ENCODE data around the gene CASK.
A peak's percentile ranks its signal among the peaks of the same experiment; 100 is the strongest.
"Not testable (repeated sequence)": the region's sequence is repeated elsewhere in the genome, so short reads cannot be mapped to it uniquely, and the experiment has no call there.

CASK gene

DNA sequence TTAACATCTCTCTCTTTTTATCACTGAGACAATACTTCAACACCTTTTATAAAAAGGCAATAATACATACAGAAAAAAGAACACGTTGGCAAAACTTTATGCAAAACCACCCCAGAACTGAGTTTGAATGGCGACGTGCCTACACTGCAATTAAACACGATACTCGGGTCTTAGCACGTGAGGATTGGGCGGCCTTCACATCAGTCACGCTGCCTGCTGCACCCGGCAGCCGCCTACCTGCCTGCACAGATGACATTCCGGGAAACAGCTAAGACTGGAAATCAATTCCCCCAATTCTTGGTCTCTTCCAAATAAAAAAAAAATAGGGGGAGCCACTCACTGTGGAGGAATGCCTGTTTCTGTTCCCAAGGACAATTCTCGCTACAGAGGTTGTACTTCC, 408.0 kb downstream of the CASK start:
- no peak for DNase-seq (ENCODE audit: low spot score)

GRCh38 chrX:41514179-41514578, 409.2 kb downstream of the CASK start:
- DNase-seq (ENCODE audit: low spot score): no peak

DNA sequence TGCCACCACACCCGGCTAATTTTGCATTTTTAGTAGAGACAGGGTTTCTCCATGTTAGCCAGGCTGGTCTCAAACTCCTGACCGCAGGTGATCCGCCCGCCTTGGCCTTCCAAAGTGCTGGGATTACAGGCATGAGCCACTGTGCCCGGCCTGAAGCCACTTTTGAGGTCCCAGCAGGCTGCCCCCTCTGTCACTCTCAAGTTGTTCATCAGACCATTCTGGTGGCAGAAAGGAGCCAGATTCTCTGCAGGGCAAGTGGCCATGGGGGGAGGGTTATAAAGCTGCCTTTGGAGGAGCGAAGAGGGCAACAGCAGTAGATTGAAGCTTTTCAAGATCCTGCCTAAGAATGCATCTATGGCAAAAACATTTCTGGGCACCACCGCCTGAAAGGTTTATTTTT, 410.5 kb downstream of the CASK start:
- not testable (repeated sequence) for DNase-seq (ENCODE audit: low spot score)

- DNase-seq (ENCODE audit: low spot score): peak; percentile 55
Observed at GRCh38 chrX:41512394-41512793, 411.0 kb downstream of the CASK start.

DNA sequence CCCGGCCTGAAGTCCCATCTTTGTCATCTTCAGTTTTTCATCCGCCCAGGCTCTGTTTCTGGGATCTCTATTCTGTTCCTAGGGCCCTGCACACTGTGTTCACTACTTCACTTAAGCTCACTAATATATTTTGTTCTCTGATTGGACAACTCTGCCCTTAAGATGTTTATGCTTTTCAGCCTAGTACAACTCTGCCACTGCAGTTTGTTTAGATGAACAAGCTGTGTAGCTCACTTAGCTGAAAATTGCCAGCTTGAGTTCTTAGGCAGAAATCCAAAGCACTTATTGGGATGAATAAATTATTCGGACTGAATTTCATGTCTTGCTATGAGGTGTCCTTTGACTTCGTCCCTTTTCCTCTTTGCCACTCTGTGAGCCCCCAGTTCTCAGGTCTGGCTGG, 415.4 kb downstream of the CASK start:
- no peak for DNase-seq (ENCODE audit: low spot score)

GRCh38 chrX:41502004-41502403, 421.4 kb downstream of the CASK start:
- no peak for DNase-seq (ENCODE audit: low spot score)

GRCh38 chrX:41499984-41500383, 423.4 kb downstream of the CASK start:
- no peak for DNase-seq (ENCODE audit: low spot score)

DNA sequence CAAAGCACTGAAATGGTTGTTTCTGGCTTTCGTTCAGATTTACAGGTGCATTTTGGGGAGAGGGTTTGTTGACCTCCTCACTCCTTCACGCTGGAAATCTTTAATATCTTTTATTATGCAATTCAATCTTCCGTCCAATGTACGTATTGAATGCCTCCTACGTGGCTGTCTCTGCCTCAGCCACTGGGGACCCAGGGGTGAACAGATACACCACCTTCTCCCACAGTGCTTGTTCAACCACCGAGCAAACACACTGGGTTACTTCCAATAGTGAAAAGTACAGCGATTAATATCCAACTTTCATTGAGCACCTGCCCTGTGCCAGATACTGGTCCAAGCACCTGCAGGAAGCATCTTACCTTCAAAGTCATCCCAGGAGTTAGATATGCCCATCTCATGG, 424.2 kb downstream of the CASK start:
- DNase-seq (ENCODE audit: low spot score): no peak

DNA sequence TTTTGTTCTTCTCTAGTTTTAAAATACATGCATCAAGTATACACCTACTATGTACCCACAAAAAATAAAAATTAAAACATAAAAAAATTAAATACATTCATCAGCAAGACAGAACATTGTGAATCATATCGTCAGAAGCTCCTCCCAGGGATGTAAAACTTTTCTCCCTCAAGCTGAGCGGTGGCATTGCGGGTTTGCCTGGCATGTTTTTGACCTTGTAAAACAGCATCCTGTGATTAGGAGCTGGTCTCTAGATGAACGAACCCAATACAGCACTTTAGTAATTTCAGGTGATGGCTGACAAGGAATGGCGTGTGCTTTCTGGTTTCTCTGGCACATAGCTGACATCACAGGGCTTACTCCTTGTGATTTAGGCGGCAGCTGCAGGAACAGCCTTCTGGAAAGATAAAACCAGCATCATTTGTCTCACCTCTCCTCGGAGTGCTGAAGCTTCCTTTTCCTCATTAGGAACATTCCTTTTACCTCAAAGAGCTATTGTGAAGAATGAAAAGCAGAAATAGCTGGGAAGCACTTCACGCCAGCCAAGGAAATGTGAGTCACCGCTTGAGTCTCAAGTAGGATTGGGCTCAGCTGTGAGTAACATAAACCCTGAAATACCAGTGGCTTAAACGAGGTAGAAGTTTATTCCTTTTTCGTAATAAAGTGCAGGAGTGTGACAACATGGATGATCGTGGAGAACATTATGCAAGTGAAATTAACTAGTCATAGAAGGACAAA, 431.9 kb downstream of the CASK start:
- no peak for DNase-seq (ENCODE audit: low spot score)

GRCh38 chrX:41490446-41490845, 432.9 kb downstream of the CASK start:
- no peak for DNase-seq (ENCODE audit: low spot score)

DNA sequence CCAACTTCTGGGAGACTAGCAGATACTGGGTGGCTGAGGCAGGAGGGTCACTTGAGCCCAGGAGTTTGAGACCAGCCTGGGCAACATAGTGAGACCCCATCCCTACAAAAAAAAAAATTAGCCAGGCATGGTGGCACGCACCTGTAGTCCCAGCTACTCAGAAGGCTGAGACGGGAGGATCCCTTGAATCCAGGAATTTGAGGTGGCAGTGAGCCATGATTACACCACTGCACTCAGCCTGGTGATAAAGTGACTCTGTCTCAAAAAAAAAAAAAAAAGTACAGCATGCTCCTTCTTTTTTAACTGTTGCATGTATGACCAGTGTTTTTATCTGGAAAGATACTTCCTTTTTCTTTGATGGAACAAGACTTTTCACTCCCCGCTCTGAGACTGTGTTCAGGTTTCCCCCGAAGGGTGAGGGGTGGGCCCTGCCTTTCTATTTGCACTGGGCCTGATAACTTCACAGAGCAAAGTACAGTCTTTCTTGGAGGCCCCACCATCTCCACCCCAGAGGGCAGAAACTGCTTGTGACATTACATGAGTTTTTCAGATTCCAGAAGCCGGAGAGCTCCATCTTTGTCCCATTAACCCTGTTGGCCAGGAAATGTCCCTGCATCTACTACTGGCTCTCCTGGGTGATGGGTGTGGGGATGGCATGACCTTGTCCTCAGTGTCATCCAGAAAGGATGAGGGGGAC, 441.1 kb downstream of the CASK start:
- no peak for DNase-seq (ENCODE audit: low spot score)

- DNase-seq (ENCODE audit: low spot score): peak; percentile 36
Observed at GRCh38 chrX:41481264-41482109, 441.9 kb downstream of the CASK start.

DNA sequence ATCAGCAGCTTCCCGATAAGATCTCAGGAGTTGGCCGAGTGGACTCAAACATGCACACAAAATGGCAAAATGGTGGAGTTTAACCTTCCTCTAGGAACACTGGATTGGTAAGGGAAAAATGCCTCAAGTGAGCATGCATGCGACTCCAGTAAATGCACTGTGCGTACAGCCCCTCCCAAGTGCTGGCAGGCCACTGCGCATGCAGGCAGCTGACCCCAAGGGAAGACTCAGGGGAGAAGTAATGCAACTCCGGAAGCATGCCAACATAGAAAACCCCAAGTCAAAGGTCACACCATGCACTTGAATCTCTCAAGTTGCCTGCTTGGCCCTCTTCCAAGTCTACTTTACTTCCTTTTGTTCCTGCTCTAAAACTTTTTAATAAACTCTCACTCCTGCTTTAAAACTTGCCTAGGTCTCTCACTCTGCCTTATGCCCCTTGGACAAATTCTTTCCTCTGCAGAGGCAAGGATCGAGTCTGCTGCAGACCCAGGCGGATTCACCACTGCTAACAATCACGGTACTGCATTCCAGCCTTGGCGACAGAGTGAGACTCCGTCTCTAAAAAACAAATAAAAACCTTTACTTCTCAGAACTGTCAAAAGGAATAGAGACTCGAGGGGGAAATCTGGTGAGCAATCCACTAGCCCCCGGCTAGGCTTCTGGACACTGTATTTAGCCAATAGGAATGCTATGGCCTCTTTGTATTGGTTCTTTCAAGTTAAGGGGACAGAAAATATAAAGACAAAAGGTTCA, 442.7 kb downstream of the CASK start:
- DNase-seq (ENCODE audit: low spot score): no peak

GRCh38 chrX:41478381-41478911, 444.9 kb downstream of the CASK start:
- peak; percentile 46 for DNase-seq (ENCODE audit: low spot score)

DNA sequence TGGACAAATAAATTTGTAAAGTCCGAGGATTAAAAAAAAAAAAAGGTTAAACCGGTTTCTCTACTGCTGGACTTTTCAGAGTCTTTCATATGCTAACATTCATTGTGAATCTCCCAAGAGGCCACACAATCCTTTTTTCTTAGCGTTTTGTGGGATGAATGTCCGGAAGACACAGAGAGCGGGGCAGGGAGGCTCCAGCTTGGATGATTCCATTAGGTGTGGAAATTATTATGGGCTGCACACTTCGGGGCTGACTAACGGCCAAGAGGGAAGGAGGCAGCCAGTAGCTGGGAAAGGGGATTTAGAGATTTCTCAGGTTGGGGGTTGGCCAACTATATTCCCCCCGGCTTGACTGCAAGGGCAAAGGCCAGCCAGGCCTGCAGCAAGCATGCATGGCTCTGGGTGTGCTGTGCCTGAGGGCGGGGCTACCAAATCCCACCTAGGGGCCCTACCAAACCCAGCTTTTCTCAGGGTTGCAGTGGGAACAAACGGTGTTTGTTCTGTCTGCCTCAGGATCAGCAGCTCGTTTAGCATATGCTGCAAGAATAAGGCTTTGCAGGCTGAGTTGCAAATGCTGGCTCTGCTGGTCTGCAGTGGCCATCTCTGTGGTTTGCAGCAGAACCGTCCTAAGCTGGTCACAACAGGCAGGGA, 447.6 kb downstream of the CASK start:
- no peak for DNase-seq (ENCODE audit: low spot score)

DNA sequence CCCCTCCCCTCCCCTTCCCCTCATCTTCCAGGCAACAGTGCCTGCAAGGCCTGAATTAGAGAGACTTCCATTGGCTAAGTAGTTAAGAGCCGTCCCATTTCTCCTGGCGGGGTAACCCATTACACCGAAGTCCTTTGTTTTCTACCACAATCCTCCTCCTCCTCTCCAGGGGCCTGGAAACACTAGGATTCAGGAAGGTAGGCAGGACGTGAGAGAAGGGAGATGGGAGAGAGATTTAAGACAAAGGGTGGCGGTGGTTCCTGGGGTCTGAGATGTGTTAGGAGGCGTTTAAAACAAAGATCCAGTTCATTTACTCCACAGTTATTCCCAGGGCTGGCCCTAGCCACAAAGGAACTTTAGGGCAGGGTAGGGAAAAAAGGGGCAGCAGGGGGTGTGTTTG, 448.2 kb downstream of the CASK start:
- DNase-seq (ENCODE audit: low spot score): no peak

DNA sequence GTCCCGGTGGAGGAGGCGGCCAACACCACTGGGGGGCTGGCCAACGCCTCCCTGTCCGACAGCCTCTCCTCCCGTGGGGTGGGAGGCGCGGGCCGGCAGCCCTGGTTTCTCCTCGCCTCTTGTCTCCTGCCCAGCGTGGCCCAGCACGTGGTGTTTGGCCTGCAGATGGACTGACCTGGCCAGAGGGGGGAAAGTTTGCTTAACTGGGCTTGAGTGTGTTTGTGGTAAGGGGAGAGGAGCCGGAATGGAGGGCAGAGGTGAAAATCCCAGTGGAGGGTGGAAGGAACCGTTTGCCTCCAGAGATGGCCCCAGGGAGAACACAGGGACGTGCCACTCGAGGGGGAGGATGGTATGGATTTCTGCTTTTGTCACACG, 448.6 kb downstream of the CASK start:
- DNase-seq (ENCODE audit: low spot score): no peak

- DNase-seq (ENCODE audit: low spot score): no peak
Observed at GRCh38 chrX:41473936-41474725, 449.2 kb downstream of the CASK start.

DNA sequence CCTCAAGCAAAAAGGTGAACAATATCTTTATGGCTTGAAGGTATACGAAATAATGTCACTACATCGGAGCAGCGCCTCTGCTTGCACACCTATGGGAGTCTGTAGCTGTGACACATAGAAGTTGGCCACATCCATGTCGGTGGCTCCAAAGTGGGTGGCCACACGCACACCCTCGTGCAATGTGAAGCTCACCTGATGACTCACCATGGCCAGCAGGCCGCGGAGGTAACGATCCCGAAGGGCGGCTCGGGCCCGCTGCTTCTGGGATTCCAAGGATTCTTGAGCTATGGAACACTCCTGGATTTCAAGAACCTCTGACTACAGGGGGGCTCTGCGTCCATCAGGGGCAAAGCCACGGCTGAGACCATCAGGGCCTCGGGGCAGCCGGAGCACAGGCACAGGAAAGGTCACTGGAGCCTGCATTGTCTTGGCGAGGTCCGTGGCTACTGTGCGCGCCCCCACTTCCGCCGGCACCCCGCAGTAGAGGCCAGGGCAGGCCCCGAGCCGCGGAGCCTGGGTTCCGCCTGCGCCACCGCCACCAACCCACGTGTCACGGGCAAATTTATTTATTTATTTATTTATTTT, 451.0 kb downstream of the CASK start:
- no peak for DNase-seq (ENCODE audit: low spot score)

GRCh38 chrX:41471786-41472185, 451.6 kb downstream of the CASK start:
- no peak for DNase-seq (ENCODE audit: low spot score)
